A673 (cell line): ENCODE measurements around the gene DCAF8.

ENCODE experiments used
- EZH2 ChIP-seq: fragments of 200-600 bp; sonication (generic); IDR thresholded peaks from 2 replicates; pipeline ENCODE4 v1.6.1; 2017; ENCODE audit warnings: borderline replicate concordance, low read depth, mild to moderate bottlenecking, mixed read lengths, antibody characterized with exemption, low read length; ENCODE audit not compliant: poor library complexity, severe bottlenecking
- TF ChIP-seq, protein P1 (sequence below): fragments of 300-800, 200-600 bp; sonication (generic); conservative IDR thresholded peaks from 2 replicates; pipeline ENCODE4 v1.5.1; 2017; ENCODE audit warnings: low read depth, mild to moderate bottlenecking, antibody characterized with exemption, low read length, moderate library complexity, mixed read lengths

DNA sequence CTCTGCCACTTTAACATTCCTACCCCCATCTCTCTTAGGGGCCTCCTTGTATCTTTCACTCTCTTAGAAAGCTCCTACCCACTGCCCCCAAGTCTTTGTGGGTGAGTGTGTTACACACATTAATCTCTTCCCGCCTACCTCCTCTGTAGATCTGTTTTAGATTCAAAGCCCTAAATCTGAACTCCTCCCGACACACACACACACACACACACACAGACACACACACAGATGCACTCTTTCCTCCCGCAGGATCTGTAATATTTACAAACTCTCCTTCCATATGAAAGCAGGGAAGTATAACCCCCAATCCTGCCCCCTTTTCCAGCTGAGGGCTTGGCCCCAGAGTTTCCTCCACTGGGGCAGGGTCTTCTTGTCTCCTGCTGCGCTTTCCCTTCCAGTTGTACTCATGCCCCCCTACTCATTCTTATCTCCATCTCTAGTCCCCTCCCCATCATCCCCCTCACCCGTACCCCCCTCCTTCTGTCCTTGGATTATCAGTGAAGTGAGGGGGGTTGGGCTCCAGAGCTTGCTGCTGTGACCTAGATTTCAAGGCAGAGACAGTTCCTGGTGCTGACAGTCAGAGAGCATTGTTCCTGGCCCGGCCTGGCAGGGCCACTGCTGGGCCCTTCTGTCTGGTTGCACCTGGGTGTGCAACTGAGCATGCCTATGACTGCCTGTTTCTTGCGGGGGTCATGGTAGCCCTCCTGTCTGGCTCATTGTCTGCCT lies 52.9 kb downstream of the DCAF8 start:
- TF ChIP-seq, protein P1, sequence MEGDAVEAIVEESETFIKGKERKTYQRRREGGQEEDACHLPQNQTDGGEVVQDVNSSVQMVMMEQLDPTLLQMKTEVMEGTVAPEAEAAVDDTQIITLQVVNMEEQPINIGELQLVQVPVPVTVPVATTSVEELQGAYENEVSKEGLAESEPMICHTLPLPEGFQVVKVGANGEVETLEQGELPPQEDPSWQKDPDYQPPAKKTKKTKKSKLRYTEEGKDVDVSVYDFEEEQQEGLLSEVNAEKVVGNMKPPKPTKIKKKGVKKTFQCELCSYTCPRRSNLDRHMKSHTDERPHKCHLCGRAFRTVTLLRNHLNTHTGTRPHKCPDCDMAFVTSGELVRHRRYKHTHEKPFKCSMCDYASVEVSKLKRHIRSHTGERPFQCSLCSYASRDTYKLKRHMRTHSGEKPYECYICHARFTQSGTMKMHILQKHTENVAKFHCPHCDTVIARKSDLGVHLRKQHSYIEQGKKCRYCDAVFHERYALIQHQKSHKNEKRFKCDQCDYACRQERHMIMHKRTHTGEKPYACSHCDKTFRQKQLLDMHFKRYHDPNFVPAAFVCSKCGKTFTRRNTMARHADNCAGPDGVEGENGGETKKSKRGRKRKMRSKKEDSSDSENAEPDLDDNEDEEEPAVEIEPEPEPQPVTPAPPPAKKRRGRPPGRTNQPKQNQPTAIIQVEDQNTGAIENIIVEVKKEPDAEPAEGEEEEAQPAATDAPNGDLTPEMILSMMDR: no peak
- TF ChIP-seq EZH2: no peak
